GM18517 (cell line): ENCODE data around the gene NDUFA3.
A peak's percentile ranks its signal among the peaks of the same experiment; 100 is the strongest.

Source experiments
- ATAC-seq: cut with Tn5 transposase; IDR thresholded peaks from one replicate; pipeline ENCODE4 v1.9.1; 2021; ENCODE audit warnings: mild to moderate bottlenecking, moderate library complexity; ENCODE audit not compliant: unreplicated experiment

The NDUFA3 gene

DNA sequence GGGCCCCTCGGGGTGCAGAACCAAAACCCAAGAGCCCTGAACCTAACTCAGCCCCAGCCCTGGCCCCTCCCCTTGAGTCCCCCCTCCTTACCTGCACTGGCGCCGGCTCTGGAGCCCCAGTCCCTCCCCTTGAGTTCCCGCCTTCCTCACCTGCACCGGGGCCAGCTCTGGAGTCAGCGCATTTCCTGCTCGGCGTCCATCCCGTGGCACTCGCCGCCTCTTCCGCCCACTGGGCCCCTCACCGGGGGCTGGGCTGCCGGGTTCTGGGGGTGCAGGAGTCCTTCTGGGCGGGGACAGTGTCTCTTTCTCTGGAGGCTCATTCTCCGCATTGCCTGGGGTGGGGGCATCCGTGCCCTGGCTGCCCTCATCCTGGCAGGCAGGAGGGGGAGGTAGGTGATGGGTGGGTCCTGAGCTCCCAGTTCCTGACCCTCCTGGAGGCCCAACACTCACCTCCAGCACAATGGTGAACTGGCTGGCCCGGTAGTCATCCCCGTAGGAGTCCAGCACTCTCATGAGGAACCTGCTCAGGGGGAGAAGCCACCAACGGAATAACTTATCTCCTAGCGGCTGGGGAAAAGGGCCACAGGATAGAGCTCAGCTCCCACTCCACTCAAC lies 5.3 kb downstream of the NDUFA3 start:
- no peak for ATAC-seq

DNA sequence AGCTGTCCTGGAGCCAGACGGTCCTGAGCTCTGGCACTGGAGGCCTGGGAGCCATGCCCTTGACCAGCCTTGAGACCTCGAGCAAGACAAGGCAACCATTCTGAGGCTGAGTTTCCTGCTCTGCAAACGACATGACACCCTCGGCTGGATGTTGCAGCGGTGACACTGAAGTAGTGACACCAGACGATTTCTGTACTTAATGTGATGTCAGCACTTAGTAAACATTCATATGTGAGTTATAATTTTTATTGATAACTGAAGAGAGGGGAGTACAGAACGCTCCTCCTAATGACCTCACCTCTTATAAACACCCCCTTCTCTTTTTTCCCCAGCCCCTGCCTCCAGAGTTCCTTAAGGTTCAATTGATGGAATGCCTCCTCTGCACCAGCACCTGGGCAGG lies 5.8 kb downstream of the NDUFA3 start:
- ATAC-seq = no peak

DNA sequence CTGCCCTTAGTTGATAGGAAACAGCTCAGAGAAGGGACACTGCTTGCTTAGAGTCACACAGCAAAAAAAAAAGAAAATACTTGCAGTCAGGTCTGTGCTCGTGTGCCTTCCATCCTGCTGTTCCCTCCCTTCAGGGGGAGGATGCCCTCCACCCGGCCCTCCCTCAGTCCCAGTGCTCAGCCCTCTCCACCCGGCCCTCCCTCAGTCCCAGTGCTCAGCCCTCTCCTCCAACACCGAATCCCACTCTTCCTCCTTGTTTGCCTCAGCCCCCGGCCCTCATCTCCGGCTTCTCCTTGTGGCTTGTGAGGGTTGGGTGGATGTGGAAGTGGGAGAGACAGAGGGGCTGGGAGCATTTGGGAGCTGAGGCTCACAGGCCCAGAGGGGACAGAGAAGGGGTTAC lies 7.0 kb downstream of the NDUFA3 start:
- no peak for ATAC-seq

DNA sequence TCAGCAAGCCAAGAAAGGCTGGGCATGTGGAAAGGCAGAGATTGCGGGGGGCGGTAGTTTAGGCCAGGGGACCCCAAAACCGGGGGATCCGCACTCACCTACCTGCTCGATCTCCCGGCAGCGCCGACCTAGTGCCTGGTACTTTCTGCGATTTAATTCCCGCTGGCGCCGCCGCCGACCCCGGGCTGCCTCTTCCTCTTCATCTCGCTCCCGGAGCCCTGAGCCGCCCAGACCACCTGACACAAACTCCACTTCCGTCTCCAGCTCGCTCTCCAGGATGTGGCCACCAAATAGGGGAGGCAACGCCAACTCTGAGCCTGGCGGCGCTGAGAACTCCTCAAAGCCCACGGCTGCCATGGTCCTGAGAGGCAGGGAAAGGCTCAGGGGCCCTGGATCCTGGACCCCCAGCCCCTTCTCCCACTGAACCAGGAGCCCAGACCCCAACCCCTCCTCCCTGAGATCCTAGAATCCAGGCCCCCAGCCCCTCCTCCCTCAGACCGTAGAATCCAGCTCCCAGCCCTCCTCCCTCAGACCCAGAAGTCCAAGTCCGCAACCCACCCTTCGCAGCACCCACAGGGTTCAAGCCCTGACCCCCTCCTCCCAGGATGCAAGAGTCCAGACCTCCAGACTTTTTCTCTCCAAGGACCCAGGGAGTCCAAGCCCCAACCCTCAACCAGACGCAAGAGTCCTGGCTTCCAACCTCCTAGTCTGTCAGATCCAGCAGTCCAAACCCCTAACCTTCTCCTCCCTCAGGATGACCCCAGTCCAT lies 11.9 kb downstream of the NDUFA3 start:
- ATAC-seq = no peak

DNA sequence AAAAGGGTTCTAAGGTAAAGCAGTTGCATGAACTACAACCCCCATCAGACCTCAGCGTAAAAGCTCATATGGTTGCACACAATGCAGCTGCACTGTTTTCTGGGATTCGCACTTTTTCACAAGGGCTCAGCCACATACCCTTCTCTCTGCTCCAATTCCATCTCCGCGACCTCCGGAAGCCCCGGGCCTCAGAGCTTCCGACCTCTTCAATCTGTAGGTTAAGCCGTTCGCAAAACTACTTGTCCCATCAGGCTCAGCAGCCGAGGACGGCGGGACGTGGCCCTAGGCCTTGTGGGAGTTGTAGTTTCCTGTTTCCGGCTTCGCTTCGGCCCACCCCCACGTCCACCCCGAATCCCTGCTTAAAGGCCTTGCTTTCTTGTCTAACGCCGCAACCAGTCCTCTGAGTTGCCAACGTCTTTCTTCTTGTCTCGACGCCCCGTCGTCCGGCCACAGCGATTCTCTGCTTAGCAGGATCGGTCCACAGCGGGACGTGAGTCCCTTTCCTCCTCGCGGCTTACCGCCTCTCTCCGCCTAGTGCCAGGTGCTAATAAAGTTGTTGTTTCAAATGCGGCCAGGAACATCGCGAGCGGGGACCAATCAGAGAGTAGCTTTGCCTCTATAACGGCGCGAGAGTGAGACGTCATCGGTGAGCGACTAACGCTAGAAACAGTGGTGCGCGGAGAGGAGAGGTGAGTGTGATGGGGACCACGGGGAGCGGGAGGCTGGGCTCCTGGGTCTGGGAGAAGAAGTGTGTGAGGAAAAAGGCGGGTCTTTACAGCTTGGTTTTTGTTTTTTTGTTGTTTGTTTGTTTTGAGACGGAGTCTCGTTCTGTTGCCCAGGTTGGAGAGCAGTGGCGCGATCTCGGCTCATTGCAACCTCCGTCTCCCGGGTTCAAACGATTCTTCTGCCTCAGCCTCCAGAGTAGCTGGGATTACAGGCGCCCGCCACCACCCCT lies 12.7 kb downstream of the NDUFA3 start, which contains the start of the genes PRPF31 and TFPT:
TSS of gene PRPF31 (plus strand) at position 646 of the 955 bp plus-strand sequence. CDS start 2,525 bp downstream, outside the sequence.
TSS of gene TFPT (minus strand) at position 549 of the 955 bp plus-strand sequence. CDS start at position 161, 388 bp downstream.
- peak; percentile 81 for ATAC-seq

DNA sequence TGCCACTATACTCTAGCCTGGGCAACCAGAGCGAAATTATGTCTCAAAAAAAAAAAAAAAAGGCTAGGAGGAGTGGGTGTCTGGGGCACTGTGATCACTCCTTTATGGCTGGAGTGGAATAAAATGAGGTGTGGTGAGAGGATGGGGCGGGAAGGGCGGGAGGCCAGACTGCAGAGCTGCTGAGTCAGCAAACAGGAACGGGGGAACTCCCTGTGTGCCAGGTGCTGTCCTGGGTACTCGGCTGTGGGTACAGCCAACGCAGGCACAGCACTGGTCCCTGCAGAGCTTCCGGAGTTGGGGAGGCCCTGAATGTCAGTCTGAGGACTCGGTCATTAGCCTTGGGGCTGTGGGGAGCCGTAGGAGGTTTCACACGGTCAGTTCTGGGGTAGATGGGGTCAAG lies 18.6 kb downstream of the NDUFA3 start:
- no peak for ATAC-seq

DNA sequence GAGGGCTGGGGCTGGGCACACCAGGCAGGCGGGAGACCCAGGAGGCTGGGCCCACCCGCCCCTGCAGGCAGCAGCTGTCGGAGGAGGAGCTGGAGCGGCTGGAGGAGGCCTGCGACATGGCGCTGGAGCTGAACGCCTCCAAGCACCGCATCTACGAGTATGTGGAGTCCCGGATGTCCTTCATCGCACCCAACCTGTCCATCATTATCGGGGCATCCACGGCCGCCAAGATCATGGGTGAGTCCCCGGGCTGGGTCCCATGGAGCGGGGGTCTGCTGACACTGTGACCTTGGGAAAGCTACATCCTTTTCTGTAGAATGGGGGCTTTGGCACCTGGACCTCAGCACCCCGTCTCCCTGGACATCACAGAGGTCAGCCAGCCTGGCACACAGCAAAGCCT lies 21.0 kb downstream of the NDUFA3 start:
- ATAC-seq = no peak

DNA sequence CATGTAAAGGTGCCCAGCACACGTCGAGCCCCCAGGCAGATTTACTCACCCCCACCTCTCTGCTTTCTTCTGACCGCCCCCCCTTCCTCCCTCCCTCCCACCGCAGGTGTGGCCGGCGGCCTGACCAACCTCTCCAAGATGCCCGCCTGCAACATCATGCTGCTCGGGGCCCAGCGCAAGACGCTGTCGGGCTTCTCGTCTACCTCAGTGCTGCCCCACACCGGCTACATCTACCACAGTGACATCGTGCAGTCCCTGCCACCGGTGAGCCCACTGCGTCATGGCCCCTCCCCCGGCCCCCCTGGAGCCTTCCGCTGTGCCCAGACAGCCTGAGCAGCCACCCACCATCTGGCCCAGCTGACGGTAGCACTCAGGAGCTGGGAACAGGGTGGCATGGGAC lies 21.7 kb downstream of the NDUFA3 start:
- ATAC-seq = no peak

DNA sequence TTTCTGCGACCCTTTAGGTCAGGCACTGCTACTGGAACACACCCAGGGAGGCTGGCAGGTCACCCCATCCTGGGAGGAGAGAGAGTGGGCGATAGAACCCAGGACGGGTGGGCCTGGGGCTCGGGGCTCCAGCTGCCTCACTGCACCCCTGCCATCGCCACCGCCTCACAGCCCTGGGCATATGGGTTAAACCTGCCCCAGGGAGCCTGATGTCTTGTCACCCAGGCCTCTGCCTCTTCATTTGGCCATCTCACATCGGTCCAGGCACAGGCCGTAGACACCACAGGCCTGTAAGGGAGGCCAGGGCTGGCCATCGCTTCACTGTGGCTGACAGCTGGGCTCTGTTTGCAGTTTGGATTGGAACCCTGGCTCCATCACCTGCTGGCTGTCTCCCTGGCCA lies 23.1 kb downstream of the NDUFA3 start:
- ATAC-seq = no peak

DNA sequence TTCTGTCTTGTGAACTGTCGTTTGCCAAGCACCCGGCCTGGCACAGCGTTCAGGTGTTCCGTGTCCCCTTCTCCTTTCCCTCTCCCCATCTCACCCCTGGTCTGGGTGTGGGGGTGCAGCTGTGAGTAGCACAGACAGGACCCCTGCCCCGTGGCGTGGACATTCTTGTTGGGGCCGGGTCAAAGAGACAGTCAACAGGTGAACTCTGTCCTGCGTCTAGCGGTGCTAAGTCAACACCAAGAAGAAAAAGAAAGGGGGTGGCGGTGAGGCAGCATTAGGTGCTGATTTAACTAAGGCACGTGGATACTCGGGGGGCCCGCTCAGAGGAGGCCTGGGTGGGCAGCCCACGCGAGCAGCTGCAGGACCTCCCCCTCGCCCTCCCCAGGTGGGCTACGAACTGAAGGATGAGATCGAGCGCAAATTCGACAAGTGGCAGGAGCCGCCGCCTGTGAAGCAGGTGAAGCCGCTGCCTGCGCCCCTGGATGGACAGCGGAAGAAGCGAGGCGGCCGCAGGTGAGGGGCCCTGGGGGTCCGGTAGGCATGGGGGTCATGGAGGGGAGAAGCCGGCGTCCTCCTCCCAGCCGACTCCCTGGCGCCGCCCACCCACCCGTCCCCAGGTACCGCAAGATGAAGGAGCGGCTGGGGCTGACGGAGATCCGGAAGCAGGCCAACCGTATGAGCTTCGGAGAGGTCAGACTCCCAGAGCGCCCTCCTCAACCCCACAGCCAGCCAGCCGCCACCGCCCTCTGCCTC lies 25.2 kb downstream of the NDUFA3 start:
- ATAC-seq = no peak

DNA sequence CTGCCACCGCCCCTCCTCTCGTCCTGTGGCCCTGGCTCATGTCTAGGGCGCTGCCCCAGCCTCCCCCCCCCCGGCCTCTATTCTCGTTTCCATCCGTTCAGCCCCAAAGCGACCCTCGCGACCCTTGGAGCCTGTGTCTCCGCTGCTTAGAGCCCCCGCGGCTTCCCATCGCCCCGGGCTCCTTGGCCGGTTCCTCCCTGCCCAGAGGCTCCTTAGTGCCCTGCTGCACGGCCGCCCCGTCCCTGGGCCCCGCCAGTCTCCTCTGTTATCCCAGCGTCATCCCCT lies 25.7 kb downstream of the NDUFA3 start:
- no peak for ATAC-seq

DNA sequence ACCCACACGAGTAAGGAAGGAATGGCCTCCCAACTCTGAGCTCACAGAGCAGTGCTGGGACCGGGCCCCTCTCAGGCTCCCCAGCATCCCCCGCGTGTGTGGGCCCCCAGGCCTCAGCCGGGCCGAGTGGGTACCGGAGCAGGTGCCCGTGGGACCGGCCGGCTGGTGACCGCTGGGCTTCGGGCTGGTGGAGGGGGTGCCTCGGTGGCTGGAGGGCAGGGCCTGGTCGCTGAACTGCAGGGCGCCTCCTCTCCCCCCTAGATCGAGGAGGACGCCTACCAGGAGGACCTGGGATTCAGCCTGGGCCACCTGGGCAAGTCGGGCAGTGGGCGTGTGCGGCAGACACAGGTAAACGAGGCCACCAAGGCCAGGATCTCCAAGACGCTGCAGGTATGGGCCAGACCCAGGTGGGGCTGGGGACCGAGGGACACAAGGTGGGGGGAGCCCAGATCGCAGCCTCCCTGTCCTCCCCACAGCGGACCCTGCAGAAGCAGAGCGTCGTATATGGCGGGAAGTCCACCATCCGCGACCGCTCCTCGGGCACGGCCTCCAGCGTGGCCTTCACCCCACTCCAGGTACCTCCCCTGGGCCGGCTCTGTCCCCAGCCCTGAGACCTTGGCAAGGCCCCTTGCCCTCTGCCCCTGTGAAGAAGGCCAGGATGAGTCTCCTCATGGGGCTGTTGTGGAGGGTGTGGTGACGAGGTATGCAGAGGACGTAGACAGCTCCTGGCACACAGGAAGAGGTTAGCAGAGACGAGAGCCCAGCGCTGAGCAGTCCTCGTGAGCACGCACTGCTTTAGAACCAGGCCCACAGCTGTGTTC lies 26.4 kb downstream of the NDUFA3 start:
- ATAC-seq = no peak

DNA sequence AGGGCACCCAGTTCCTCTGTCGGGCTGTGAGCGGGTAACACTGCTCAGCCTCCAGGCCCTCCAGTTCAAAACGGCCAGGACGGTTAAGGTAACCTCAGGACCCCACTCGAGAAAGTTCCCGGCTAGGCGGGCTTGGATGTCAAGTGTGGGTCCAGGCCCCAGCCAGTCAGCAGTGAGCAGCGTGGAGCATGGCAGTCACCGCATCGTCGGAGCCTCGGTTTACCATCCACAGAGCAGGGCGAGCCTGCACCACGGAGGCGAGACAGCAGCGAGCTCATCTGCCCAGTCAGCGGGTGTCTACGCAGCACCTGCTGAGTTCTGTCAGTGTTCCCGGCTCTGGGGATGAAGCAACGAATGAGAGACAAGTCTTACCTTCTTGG lies 27.0 kb downstream of the NDUFA3 start:
- ATAC-seq = no peak

DNA sequence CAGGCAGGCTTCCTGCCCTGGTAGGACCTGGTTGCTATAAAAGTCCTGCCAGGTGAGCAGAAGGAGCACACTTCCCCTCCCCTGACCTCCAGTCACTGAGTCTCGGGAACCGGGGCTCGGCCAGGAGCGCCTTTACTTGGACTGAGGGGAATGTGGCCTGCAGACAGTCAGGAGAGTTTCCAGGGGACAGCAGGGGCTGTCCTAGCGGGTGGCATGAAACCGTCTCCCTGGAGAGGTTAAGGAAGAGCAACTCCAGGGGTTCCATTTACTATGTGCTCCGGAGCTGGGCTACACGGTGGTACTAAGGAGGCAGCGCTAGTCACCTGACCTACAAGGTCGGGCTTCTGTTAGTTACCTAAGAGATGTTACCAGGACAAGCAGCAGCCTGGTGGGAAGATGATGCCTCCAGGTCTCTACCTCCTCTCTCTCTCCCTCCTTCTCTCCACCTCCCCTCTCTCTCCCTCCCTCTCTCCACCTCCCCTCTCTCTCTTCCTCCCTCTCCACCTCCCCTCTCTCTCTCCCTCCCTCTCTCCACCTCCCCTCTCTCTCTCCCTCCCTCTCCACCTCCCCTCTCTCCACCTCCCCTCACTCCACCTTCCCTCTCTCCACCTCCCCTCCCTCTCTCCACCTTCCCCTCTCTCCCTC lies 30.8 kb downstream of the NDUFA3 start:
- no peak for ATAC-seq

DNA sequence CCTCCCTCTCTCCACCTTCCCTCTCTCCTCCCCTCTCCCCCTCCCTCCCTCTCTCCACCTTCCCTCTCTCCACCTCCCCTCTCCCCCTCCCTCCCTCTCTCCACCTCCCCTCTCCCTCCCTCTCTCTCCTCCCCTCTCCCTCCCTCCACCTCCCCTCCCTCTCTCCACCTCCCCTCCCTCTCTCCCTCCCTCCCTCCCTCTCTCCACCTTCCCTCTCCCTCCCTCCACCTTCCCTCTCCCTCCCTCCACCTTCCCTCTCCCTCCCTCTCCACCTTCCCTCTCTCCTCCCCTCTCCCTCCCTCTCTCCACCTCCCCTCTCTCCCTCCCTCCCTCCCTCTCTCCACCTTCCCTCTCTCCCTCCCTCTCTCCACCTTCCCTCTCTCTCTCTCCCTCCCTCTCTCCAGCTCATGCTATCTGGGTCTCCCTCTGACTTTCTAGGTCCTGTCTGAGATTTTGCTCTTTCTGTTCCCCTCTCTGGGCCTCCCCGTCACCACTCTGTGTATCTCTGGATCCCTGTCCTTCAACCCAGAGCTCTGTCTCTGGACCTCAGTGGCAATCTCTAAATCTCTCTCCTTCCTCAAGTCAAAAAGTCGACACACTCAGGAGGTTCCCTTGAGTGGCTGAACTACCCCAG lies 31.4 kb downstream of the NDUFA3 start:
- no peak for ATAC-seq

DNA sequence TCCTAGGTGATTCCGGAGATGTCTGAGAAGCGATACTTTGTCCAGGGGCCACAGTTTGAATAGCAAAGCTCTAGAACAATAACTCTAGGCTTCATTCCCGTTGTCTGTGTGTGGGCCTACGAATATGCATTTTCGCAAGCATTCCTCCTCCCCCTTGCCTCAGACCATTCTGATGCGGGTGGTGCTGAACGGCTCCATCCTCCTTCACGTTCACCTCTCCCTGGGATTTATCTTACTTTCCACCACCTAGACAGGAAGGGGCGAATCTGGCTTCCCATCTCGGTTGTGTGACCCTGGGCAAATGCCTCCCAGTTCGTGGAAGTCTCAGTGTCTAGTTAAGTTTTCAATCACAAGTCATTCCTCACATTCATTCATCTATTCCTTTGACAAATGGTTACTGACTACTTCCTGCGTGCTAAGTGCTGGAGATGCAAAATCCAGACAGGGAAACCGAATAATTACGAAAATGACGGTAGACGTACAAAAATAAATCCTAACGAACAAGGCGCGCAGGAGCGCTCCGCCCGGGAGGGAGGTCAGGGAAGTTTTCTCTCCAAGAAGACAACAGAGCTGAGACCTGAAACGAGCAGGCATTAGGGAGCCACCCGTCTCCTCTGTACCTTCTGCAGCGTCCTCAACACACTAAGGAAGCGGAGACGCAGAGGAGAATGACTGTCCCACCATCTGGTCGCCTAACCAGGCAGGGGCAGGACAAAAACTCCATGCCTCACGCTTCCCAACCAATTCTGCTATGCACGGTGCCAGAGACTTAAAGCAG lies 33.6 kb downstream of the NDUFA3 start:
- no peak for ATAC-seq

DNA sequence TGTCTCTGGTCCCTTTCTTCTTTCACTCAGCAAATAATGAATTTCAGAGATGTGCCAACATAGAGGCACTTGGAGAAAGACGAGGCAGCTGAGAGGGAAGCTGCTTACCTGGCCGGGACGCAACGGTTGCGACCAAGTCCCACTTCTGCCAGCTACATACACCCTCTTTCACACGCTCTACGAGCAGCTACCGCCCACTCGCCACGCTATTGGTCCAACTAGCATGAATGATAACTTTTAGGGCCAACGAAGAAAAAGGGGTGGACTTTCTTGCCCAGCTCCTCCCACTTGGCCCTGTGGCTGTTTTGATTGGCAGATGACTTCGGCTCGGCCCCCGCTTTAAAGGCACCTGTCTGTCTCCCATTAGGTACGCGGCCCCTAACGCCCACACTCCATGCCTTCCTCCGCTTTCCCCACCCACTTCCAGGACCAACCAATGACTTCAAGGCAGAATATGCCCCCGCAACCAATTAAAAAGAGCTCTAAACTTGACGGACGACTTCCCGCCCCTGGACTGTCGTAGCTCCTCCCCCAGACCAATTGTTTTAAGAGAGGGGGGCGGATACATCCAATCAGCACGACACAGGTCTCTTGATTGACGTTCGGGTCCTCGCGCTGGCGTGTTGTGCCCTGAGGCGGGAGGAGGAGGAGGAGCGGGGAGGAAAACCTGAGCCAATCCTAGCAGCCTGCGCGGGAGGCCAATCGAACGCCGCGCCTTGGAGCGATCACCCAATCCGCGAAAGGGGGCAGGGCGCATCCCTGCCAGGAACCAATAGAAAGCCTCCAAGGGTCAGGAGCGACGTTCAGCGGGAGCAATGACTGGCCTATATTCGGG lies 34.4 kb downstream of the NDUFA3 start:
- ATAC-seq = peak; percentile 85
